NT2/D1 (cell line): ENCODE results near the gene CLK2.

Source experiments
- SUZ12 ChIP-seq: IDR thresholded peaks from 2 replicates; pipeline ENCODE4 v1.6.1; 2011; ENCODE audit not compliant: insufficient read length, insufficient read depth; ENCODE audit errors: extremely low read depth
- YY1 ChIP-seq: IDR thresholded peaks from 2 replicates; pipeline ENCODE4 v1.6.1; 2011; ENCODE audit not compliant: insufficient read length, insufficient read depth
- ZNF274 ChIP-seq: IDR thresholded peaks from 2 replicates; pipeline ENCODE4 v1.6.1; 2011; ENCODE audit warnings: mild to moderate bottlenecking, low read depth, low read length

- TF ChIP-seq YY1 (no peak), ZNF274 (no peak), SUZ12 (no peak)
Observed at GRCh38 chr1:155300024-155300423, 26.7 kb upstream of the CLK2 start.
